ENCODE data around the gene TRAF3IP1.

TRAF3IP1 gene

DNA sequence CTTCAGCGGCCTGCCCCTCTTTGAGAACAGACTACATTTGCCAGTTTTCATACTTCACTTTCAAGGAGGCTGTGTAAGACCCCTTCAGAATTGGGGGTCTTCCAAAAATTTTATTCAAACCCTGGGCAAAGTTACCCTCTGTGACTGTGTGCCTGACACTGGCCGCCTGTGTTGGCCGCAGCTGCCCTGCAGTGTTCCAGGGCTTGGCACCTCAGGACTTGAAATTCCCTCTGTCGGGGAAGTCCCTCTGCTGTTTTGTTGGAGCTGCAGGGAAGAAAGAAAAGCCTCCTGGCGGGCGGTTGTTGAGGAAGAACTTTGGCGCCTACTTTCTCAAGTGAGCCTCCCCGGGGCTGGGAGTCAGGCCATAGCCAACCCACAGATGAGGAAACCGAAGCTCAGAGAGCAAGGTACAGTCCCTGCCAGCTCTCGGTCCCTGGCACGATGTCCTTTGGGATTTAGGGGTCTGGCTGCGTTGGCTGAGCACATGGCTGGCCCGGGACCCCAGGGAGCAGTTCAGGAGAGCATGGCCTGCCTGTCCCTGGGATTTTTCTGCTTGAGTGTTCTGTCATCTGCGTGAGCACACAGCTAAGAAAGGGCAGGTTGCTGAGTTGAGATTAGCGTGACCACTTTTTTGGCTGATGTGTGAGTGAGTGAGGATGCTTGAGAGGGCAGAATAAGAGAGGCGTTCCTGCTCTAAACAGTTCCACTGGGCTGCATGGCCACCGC is 88.5 kb downstream of the TRAF3IP1 start:
- no peak for DNase-seq (ENCODE audit: low read depth in 3 of 3)

- no peak for DNase-seq (ENCODE audit: low read depth in 3 of 3)
These were observed 89.3 kb downstream of the TRAF3IP1 start for GRCh38 chr2:238409341-238410199.

DNA sequence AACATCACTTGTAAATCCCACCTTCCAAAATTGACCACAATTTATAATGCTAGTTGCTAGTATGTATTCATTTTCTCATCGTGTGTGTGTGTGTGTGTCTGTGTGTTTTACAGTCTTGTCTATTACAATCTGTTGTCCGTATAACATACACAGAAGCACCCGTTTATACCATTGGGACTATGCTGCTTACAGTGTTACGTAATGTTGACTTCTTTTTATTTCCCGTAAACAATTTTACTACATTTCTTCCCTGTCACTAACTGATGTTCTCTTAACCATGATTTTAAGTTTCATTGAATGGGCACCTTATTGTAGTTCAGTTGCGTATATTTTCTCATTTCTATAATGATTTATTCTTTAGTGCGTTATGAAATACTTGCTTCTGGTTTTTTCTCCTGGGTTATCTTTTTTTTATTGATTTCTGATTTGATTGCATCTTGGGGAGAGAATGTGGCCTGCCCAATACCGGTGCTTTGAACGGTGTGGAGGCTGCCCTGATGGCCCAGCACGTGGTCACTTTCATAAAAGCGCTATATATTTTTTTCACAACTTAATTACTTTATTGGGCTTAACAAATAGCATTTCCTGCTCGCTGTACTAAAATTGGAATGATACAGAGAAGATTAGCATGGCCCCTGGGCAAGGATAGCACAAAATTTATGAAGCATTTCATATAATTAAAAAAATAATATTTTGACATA is 91.9 kb downstream of the TRAF3IP1 start:
- no peak for DNase-seq (ENCODE audit: low read depth in 3 of 3)

DNA sequence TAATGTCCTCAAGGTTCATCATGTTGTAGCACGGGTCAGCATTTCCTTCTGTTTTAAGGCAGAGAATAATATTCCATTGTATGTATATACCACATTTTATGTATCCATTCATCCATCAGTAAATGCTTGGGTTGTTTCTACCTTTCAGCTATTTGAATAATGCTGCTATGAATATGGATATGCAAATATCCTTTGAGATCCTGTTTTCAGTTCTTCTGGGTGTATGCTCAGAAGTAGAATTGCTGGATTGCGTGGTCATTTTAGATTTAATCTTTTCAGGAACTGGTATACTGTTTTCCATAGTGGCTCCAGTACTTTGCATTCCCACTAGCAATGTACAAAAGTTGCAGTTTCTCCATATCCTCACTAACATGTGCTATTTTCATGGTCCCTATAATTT is 93.0 kb downstream of the TRAF3IP1 start:
- no peak for DNase-seq (ENCODE audit: low read depth in 3 of 3)

- peak in 1 of 3 donors; percentile 5 for DNase-seq (ENCODE audit: low read depth in 3 of 3)
These were observed 94.9 kb downstream of the TRAF3IP1 start for GRCh38 chr2:238415036-238415764.

- no peak for DNase-seq (ENCODE audit: low read depth in 3 of 3)
These were observed 95.6 kb downstream of the TRAF3IP1 start for GRCh38 chr2:238415893-238416292.

DNA sequence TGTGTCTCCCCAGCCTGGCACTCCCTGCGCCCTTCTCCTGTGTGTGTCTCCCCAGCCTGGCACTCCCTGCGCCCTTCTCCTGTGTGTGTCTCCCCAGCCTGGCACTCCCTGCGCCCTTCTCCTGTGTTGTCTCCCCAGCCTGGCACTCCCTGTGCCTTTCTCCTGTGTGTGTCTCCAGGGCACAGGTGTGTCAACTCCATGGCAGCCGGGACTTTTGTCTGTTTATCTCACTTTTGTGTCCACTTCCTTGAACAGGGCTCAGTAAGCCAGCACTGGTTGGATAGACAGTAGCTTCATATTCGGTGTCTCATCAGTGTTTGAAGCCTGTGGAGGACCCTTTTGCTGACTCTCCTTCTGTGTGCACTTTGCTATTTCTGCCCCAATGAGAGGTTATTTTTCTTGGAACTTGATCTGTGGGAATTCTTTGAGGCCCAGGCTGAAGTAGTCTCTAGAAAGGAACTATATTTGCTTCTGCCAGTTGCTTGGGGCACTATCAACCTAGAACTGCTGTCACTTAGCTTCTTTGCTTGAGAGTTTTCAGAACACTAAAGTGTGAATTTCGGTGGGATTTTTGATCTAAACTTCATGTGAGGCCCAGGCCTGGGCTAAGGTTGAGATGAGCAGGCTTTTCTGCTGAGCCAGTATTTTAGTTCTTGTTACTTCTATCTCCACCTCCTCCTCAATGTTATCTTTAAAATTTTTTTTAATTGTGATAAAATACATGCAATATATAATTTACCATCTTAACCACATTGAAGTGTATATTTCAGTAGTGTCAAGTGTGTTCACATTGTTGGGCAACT is 98.1 kb downstream of the TRAF3IP1 start:
- DNase-seq (ENCODE audit: low read depth in 3 of 3), result no peak

- no peak for DNase-seq (ENCODE audit: low read depth in 3 of 3)
These were observed 98.8 kb downstream of the TRAF3IP1 start for GRCh38 chr2:238418999-238419546.

- no peak for DNase-seq (ENCODE audit: low read depth in 3 of 3)
These were observed 100.1 kb downstream of the TRAF3IP1 start for GRCh38 chr2:238420442-238420841.

GRCh38 chr2:238420878-238421694 is 100.8 kb downstream of the TRAF3IP1 start:
- no peak for DNase-seq (ENCODE audit: low read depth in 3 of 3)

DNA sequence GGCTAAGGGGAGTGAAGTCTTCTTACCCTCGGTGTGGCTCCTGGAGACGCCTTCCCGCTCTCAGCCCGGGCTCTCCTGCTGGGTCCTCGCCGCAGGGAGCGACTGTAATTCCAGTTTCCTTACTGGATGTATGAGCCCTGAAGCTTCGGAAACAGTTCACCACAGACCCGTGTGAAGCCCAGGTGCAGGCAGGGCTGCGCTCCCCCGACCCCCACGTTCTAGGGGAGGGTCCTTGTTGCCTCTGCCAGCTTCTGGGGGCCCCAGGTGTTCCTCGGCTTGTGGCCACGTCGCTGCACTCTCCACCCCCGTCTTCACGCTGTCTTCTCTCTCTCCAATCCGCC is 101.3 kb downstream of the TRAF3IP1 start:
- no peak for DNase-seq (ENCODE audit: low read depth in 3 of 3)

DNA sequence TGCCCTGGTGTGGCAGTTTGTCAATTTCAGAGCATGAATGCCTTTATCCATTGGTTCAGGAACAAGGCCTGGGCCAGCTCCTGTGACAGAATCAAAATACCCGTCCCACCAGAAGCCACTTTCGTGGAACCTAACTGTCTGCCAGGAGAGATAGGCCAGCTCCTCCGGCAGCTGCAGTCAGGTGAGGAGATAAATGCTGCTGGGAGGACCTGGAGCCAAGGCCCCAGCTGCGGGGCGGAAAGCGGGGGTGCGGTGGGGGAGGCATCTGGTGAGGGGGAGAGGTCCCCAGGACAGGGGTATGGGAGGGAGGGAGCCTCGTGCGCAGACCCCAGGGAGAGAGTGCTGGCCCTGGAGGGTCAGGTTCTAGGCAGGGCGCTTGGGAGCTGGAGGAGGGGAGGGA is 102.0 kb downstream of the TRAF3IP1 start:
- DNase-seq (ENCODE audit: low read depth in 3 of 3), result no peak

- DNase-seq (ENCODE audit: low read depth in 3 of 3), result no peak
These were observed 102.6 kb downstream of the TRAF3IP1 start for GRCh38 chr2:238422940-238423339.

GRCh38 chr2:238423561-238424312 is 103.4 kb downstream of the TRAF3IP1 start:
- DNase-seq (ENCODE audit: low read depth in 3 of 3), result no peak

DNA sequence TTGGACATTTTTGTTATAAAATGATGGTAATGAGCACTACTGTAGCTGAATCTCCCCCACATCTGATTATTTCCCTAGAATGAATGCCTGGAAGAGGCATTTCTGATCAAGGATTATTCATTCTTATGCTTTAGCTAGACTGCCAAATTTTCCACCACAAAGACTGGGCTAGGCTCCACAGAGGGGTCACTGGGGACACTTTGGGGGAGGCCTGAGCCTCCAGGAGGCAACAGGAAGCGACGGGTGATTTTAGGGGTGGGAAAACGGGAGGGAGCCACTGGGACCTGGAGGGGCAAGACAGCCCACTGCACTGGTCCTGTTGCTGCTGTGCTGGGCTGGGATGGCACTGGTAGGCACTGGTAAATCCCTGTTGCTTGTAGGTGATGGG is 104.0 kb downstream of the TRAF3IP1 start:
- no peak for DNase-seq (ENCODE audit: low read depth in 3 of 3)

DNA sequence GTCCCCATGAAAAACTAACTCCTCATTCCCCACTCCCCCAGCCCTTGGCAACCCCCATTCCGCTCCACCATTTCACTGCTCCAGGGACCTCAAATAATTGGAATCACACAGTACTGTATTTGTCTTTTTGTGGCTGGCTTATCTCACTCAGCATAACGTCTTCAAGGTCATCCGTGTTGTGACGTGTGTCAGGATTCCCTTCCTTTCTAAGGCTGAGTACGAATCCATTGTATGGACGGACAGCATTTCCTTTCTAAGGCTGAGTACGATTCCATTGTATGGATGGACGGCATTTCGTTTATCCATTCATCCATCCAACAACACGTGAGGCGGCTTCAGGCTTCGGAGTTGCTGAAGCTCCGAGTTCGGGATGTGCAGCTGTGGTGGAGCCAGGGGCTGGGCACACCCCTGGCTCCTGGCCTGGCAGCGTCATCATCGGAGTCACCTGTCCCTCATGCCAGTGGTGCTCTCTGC is 105.2 kb downstream of the TRAF3IP1 start:
- DNase-seq (ENCODE audit: low read depth in 3 of 3), result no peak

DNA sequence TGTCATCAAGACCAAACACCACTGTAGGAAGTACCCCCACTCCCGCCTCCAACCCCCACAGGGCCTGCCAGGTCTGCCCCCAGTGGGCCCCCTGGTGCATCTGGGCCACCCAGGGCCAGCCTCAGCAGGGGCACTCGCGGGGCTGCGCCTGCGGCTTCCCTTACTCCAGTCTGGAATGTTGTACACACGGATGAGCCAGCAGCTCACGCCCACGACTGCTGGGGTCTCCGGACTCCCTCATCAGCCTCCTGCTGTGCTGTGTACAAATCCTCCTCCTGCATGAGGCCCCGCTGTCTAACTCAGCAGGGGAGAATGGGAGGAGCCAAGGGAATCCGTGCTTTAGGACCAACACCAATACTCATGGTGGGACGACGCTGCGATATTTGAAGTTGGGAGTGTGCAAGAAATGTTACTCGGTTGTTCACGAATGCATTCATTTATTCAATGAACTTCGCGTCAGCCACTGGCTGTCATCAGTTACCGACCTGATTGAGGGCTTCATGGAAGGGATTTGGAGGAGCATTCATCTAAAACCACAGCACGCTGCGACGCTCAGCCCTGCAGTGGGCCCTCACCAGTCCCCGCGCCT is 105.8 kb downstream of the TRAF3IP1 start:
- no peak for DNase-seq (ENCODE audit: low read depth in 3 of 3)

- peak; percentile 45 to 75 (median 62) for DNase-seq (ENCODE audit: low read depth in 3 of 3)
These were observed 106.5 kb downstream of the TRAF3IP1 start, which contains the start of gene ASB1 for GRCh38 chr2:238426568-238427434. TSS of gene ASB1 (plus strand) at chr2:238426927. CDS start at chr2:238427071, 144 bp downstream.

Data from stimulated activated CD4-positive, alpha-beta T cell treated with anti-CD3 and anti-CD28 coated beads, TNF-alpha, amount 100 ng/mL, for 48 hours (primary cell).